Fibroblast of pulmonary artery (primary cell): ENCODE data around the gene DNAH9.

ENCODE experiments used
- DNase-seq: peaks from one replicate; pipeline ENCODE4 v3.0.0-alpha.2; 2010; ENCODE audit warnings: low read depth
- H3K4me3 ChIP-seq: replicated peaks from 2 replicates; pipeline ENCODE4 v1.5.1; 2011; ENCODE audit warnings: low read depth, mild to moderate bottlenecking, control low read depth, low read length, moderate library complexity
- CTCF ChIP-seq: IDR thresholded peaks from 2 replicates; pipeline ENCODE4 v1.5.1; 2011; ENCODE audit warnings: mild to moderate bottlenecking, control low read depth, low read length, inconsistent platforms; ENCODE audit errors: missing control alignments

DNAH9 gene

GRCh38 chr17:11564589-11565380 is 33.5 kb upstream of the DNAH9 start:
- no peak for DNase-seq

GRCh38 chr17:11565591-11565990 is 32.7 kb upstream of the DNAH9 start:
- DNase-seq, result no peak
- TF ChIP-seq CTCF, result no peak
- no peak overlapping the region for H3K4me3 ChIP-seq

More at GRCh38 chr17:11564589-11565380, 33.5 kb upstream of the DNAH9 start:
- H3K4me3 ChIP-seq, result no peak overlapping the region
- TF ChIP-seq CTCF, result no peak

GRCh38 chr17:11578998-11579397 is 19.3 kb upstream of the DNAH9 start:
- TF ChIP-seq CTCF, result no peak
- no peak overlapping the region for H3K4me3 ChIP-seq

DNA sequence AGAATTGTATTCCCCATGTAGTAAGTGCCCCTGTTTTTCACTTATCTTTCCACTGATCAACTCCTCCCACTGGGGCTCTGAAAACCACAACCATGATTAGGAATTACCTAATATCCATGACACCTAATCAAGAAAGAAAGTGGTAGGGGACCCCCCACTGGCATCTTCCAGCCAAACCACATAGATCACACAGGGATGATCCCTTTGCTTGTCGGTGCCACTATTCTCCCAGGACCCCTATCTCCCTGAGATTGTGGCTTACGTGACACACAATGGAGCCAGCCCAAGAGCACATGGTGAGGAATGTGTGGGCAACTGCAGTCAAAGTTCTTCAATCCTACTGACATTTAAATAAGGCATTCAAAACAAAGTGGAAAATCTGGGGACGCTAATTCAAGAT is 17.6 kb upstream of the DNAH9 start:
- DNase-seq, result no peak
- no peak overlapping the region for H3K4me3 ChIP-seq
- TF ChIP-seq CTCF, result no peak

More at GRCh38 chr17:11578998-11579397, 19.3 kb upstream of the DNAH9 start:
- no peak for DNase-seq

DNA sequence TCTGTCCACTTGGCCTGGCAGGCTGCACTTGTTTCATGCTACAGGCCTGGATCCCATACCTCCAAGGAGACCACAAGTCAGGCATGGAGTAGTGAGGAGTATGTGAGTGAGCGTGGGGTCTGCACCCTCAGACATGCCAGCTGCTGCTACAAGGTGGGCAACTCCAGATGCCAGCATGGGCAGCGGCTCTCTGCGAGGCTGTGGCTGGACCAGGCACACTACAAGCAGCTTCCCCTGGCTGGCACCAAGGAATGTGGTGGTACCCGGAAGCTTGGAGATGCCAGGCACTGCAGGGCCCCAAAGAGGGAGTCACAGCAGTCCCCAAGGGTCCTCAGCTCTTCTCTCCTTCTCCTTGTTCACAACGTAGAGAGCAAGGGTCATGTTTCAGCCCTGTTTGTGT is 16.1 kb upstream of the DNAH9 start:
- TF ChIP-seq CTCF, result no peak
- no peak for DNase-seq
- no peak overlapping the region for H3K4me3 ChIP-seq

- H3K4me3 ChIP-seq, result no peak overlapping the region
- DNase-seq, result no peak
- no peak for TF ChIP-seq CTCF
Measured at GRCh38 chr17:11583306-11583992, 14.8 kb upstream of the DNAH9 start.

DNA sequence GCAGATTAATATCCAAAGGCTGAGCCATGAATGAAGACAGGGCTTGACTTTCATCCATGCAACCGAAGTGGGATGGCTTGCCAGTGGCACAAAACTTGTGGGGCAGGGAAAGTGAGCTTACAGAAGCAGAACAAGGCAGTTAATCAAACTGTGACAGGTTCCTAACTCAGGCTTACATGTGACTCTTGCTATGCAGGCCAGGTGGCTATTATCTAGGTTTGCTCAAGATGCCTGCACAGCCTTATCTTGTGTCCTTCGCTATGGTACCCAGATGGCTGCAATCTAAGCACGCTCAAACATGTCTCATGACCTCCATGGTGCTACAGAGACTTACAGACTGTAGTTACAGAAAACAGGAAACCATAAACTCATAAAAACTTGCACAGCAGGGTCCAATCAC is 8.6 kb upstream of the DNAH9 start:
- no peak overlapping the region for H3K4me3 ChIP-seq
- no peak for TF ChIP-seq CTCF
- DNase-seq, result no peak
